HTR-8/SVneo (cell line): Measurements from ENCODE around the gene AQP12A.
A peak's percentile ranks its signal among the peaks of the same experiment; 100 is the strongest.
"Not testable (repeated sequence)": the region's sequence is repeated elsewhere in the genome, so short reads cannot be mapped to it uniquely, and the experiment has no call there.

Experiments
- DNase-seq: peaks from one replicate; pipeline ENCODE4 v3.0.0; 2011; ENCODE audit warnings: low spot score, mixed read lengths; ENCODE audit not compliant: insufficient read length
- FAIRE-seq: peaks from 2 replicates; lab custom pipeline; 2011; peaks lifted over from hg19 to GRCh38; lab: Jason Lieb, UNC

Gene AQP12A

GRCh38 chr2:240691631-240692420 is at the start of gene AQP12A:
Gene AQP12A (plus strand): TSS chr2:240691866. CDS start chr2:240691914, 48 bp downstream.
- FAIRE-seq: peak; percentile 23
- not testable (repeated sequence) for DNase-seq

DNA sequence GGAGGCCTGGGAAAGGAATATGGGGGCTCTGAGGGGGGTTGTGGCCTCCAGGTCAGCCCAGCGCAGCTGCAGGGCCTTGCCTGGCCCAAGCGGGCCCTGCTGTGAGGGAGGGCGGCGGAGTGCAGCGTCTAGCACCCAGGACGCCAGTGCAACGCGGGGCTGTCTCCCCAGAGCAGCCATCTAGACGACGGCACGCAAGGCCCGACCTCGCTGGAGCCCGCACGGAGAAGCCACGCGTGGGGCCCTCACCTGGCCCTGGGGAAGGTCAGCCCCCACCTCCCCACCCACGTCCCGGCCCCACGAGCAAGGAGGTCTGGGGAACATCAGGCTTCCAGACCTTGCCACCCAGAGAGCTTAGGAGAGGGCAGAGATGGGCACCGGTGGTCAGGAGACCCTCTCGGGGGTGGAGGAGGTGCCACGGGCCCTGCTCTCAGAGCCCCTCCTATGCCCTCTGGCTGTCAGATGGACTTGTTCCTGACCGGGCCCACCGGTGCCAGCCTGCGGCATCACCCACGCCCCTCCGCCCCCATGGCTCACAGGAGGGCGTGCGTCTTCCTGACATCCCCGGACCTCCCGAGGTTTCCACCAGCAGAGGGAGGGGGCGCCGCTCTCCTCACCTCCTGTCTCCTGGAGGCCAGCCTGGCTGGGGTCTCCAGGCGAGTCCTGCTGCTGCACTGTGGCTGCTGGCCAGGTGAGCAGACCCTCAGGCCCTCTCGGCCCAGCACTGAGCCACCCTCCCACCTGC is 49.4 kb upstream of the AQP12A start:
- DNase-seq: no peak

DNA sequence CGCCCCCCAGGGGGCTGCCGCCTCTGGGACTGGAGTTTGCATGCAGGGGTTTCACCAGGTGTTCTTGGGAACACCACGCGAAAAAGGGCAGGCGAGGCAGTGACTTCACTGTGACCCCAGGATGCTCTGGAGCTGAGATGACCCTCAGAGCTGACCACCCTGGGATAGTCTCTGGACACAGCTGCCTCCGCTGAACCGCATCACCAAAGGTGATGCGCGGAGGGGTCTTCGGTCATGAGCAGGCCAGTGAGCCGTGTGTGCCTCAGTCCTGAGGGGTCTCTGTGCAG is 48.9 kb upstream of the AQP12A start:
- DNase-seq (no peak), FAIRE-seq (no peak)

More for the DNA sequence above, 49.4 kb upstream of the AQP12A start:
- FAIRE-seq: no peak

DNA sequence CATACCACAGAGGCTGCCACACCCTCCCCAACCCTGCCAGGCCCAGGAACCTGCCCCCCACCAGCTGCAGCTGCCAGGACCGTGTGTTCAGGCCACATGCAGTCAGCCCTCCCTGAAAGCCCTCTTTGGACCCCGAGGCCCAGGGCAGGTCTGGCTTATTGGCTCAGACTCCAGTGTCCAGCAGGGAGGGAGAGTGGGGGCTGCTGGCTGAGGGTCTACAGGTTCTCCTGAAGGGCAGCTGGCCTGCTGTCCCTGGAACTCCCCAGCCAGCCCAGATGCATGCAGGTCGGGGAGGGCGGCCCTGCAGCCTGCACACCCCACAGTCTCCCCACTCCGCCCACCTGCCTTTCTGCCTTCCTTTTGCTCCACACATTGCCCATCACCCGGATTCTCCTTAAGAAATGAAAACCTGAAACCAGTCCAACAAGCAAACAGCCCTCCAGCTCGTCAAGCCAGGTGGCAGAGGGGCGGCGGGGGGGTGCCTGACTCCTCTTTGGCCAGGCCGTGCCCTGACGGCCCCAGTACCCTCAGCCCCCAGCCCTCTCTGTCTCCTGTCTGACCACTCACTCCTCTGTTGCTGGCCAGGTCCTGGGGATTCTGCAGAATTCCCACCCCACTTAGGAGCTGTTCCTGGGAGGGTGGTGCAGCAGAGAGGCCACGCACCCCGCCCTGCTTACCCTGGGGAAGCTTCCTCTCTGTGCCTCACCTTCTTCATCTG is 48.4 kb upstream of the AQP12A start:
- no peak for DNase-seq
- no peak for FAIRE-seq

- FAIRE-seq (no peak), DNase-seq (no peak)
These were observed 47.9 kb upstream of the AQP12A start for GRCh38 chr2:240643811-240644150.

DNA sequence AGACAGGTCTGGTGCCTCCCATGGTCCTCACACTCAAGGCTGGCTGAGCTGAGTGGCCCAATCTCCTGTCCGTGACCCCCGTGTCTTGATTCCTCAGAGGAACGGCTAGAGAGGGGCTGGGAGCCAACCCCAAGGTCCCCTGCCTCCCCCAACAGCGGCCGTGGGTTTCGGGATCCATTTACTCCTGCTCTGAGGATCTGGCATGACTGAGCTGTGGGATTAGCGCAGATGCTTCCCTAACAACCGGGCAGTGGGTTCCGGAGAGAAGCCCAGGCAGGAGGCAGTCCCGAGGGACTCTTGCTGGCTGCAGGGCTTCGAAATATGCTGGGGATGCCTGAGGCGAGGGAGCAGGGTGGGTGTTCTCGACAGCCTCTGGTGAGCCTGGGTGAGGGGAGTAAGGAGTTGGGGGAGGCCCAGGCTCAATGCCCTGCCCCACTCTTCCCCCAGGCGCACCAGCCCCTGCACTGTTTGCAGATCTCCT is 47.5 kb upstream of the AQP12A start:
- DNase-seq (no peak), FAIRE-seq (no peak)

DNA sequence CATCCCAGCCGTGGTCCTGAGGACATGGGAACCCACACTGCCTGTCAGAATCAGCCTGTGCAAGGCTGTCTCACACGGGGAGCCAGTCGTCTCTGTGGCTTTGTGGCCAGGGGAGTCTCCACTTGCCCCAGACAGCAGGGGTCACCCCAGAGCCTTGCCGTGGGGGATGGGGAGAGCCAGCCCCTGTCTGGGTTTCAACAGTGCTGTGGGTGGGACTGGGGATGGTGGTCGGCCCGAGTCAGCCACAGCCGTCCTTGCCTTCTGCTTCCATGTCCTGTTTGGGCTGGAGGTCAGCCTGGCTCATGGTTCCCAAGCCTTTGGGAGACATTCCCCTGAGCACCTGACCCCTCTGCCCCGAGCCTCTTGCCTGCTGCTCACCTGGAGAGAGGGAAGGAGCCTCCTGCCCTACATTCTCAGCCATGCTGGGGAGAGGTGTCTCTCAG is 46.8 kb upstream of the AQP12A start:
- FAIRE-seq (no peak), DNase-seq (no peak)

GRCh38 chr2:240645346-240645745 is 46.3 kb upstream of the AQP12A start:
- DNase-seq: no peak
- FAIRE-seq: no peak

DNA sequence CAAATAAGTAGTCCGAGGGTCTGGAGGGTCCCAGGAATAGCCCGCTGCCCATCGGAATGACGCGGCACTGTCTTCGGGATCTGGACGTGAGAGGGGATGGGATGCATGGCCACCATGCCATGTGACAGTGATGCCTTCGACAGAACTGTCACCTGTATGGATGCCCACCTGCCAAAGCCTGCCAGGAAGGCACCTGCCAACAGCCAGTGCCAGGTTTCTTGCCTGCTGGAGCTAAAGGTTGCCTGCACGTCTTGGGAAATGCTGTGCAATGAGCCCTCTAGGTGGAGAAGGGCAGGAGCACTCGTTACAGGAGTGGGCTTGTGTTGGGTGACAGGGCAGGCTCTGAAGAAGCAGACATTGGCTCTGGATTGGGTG is 45.9 kb upstream of the AQP12A start:
- FAIRE-seq (no peak), DNase-seq (no peak)

- FAIRE-seq (no peak), DNase-seq (no peak)
These were observed 45.3 kb upstream of the AQP12A start for GRCh38 chr2:240646176-240646899.

DNA sequence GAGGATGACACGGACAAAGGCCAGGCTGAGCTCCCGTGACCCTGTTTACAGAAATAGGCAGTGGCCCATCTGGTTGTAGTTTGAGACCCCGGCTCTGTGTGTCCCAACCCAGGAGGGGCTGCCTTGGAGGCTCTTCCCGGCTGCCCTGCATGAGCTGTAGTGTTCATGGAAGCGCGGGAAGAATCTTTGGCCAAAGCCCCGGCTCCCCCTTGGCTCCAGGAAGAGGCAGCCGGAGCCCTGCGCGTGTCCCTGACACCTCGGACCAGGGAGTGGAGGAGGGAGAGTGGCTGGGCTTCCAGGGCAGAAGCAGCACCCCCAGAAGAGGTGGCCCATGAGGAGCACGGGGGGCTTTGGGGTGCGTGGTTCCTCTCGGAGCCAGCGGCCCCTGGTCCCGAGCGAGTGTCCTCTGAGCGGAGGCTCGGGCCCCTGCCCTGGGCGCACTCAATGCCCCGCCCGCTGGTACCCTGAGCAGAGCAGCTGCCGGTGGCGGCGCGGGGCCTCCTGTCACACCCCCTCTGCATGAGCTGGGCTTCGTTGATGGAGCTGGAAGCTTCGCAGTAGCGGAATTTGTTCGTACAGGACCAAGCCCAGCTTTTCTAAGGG is 44.7 kb upstream of the AQP12A start:
- no peak for DNase-seq
- no peak for FAIRE-seq

DNA sequence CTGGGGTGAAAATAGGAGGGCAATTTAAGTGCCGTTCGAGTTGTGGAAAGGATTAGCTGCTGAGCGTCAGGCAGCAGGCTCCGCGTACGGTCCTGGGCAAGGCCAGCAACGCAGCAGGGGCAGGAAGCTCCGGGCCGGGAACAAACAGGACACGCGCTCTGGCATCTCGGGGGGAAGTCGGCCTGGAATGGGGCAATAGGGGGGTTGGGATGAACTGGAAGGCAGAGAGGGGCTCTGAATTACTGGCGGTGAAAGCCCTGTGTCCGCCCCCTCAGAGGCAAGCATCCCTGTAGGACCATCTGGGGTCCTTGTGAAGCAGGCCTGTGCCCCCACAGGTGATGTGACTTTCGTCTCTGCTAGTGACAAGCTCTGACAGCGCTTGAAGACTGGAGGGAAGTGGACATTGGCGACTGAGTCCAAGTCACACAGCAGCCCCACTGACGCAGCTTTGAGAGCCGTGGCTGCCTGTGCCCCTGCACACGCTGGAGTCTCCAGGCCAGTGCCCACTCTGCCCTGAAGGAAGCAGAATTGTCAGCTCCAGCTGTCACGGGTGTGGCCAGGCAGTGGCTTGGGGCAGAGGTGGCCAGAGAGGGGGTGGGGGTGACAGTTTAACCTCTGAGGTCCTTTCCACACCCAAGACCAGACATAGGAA is 44.0 kb upstream of the AQP12A start:
- FAIRE-seq: no peak
- DNase-seq: no peak

DNA sequence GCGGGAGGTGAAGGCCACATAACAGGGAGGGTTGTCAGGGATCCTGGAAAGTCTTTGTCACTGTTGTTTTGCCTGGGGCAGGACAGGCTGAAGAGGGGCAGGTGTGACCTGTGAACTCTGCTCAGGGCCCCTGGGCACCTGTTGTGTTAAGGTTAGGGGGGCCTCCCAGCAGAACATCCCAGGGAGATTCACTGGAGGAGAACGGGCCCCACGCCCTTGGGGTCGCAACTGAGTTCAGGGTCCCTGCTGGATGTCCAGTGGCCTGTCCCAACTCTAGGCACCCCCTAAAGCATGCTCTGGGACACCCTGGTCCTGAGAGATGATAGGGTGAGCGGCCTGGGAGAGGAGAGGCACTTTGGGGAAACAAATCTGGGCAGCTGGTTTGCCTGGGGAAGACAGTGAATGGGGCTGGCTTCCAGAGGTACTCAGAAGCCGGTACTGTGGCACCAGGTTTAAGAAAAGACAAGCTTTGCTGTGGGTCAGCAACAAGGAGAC is 43.5 kb upstream of the AQP12A start:
- DNase-seq (no peak), FAIRE-seq (no peak)

DNA sequence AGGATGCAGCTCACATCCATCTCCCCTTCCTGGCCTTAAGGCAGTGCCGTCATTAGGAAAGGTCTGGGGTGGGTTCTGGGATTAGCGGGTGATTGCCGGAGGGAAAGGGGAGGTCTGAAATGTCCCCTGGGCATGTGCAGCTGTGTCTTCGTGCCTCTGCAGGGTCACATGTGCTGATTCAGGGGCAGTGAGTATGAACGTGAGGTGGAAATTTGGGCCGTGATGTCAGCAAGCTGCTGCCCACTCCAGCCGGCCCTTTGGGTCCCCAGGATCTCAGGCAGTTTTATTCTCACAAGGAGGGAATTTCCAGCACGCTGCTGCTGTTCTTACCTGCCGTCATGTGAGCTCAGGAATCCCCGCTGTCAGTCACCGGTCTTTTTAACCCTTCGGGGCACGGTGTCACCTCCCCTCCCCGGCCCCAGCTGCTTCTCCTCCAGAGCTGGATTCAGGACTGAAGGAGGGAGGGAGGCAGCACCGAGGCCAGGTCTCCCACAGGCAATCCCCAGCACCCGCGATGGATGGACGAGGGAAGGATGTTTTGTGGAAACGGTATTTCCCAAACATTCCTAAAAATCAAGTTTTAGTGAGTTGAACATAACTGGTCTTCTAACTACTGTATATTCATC is 42.9 kb upstream of the AQP12A start:
- no peak for DNase-seq
- FAIRE-seq: no peak

- no peak for DNase-seq
- FAIRE-seq: no peak
These were observed 42.3 kb upstream of the AQP12A start for GRCh38 chr2:240649331-240649730.

- DNase-seq: no peak
- no peak for FAIRE-seq
These were observed 41.3 kb upstream of the AQP12A start for GRCh38 chr2:240650254-240650965.

- no peak for DNase-seq
- FAIRE-seq: no peak
These were observed 40.5 kb upstream of the AQP12A start for GRCh38 chr2:240651185-240651584.
